SK-N-SH treated with all-trans-retinoic acid at 6 μM for 48 hours (cell line): ENCODE measurements around the gene DMRT3.

Experiments
- ATAC-seq: fragments of 200-7000 bp; cut with Tn5 transposase; 3 replicates; pipeline ENCODE4 v1.9.1; 2020; ENCODE audit warnings: mild to moderate bottlenecking, moderate library complexity
- ARNTL ChIP-seq: fragments of 450-650 bp; formaldehyde crosslinking; IDR thresholded peaks from 2 replicates; pipeline ENCODE4 v1.5.0; 2020; ENCODE audit warnings: low read depth, mild to moderate bottlenecking, moderate library complexity, borderline replicate concordance
- BACH2 ChIP-seq: fragments of 250-450 bp; sonication (Bioruptor Pico); IDR thresholded peaks from 2 replicates; pipeline ENCODE4 v1.9.0; 2021; ENCODE audit warnings: mild to moderate bottlenecking, borderline replicate concordance
- CREB5 ChIP-seq: fragments of 250-450 bp; sonication (Bioruptor Pico); IDR thresholded peaks from 2 replicates; pipeline ENCODE4 v1.5.1; 2020; ENCODE audit warnings: low read depth, mild to moderate bottlenecking, moderate library complexity
- CSRNP3 ChIP-seq: fragments of 250-450 bp; sonication (Bioruptor Pico); IDR thresholded peaks from 2 replicates; pipeline ENCODE4 v1.5.1; 2021; ENCODE audit warnings: mild to moderate bottlenecking, moderate library complexity
- ESRRG ChIP-seq: fragments of 250-450 bp; sonication (Bioruptor Pico); IDR thresholded peaks from 2 replicates; pipeline ENCODE4 v1.6.1; 2021; ENCODE audit warnings: mild to moderate bottlenecking
- GLIS3 ChIP-seq: fragments of 250-450 bp; sonication (Bioruptor Pico); IDR thresholded peaks from 2 replicates; pipeline ENCODE4 v1.5.0; 2020; ENCODE audit warnings: mild to moderate bottlenecking, moderate library complexity
- ISL1 ChIP-seq: fragments of 250-450 bp; sonication (Bioruptor Pico); IDR thresholded peaks from 2 replicates; pipeline ENCODE4 v2.1.2; 2022; ENCODE audit warnings: mild to moderate bottlenecking, moderate library complexity
- OSR1 ChIP-seq: fragments of 250-450 bp; sonication (Bioruptor Pico); IDR thresholded peaks from 2 replicates; pipeline ENCODE4 v1.8.0; 2022; ENCODE audit warnings: moderate library complexity, mild to moderate bottlenecking, inconsistent platforms
- PATZ1 ChIP-seq: fragments of 250-450 bp; sonication (Bioruptor Pico); IDR thresholded peaks from 2 replicates; pipeline ENCODE4 v1.8.0; 2020; ENCODE audit warnings: mild to moderate bottlenecking, moderate library complexity, borderline replicate concordance
- POU6F1 ChIP-seq: fragments of 250-450 bp; sonication (Bioruptor Pico); IDR thresholded peaks from 2 replicates; pipeline ENCODE4 v1.8.0; 2021; ENCODE audit warnings: low read depth, mild to moderate bottlenecking, moderate library complexity, borderline replicate concordance
- PPARA ChIP-seq: fragments of 250-450 bp; sonication (Bioruptor Pico); IDR thresholded peaks from 2 replicates; pipeline ENCODE4 v1.5.0; 2020; ENCODE audit warnings: mild to moderate bottlenecking, borderline replicate concordance
- RARB ChIP-seq: fragments of 250-450 bp; sonication (Bioruptor Pico); IDR thresholded peaks from 2 replicates; pipeline ENCODE4 v1.8.0; 2021; ENCODE audit warnings: mild to moderate bottlenecking, moderate library complexity
- SNAI2 ChIP-seq: fragments of 250-450 bp; sonication (Bioruptor Pico); IDR thresholded peaks from 2 replicates; pipeline ENCODE4 v1.5.0; 2020; ENCODE audit warnings: mild to moderate bottlenecking, moderate library complexity
- TCF4 ChIP-seq: fragments of 250-450 bp; sonication (Bioruptor Pico); IDR thresholded peaks from 2 replicates; pipeline ENCODE4 v1.8.0; 2021; ENCODE audit warnings: mild to moderate bottlenecking, moderate library complexity, borderline replicate concordance
- TOX ChIP-seq: fragments of 250-450 bp; sonication (Bioruptor Pico); IDR thresholded peaks from 2 replicates; pipeline ENCODE4 v1.8.0; 2021; ENCODE audit warnings: mild to moderate bottlenecking, moderate library complexity, borderline replicate concordance
- TSHZ2 ChIP-seq: fragments of 250-450 bp; sonication (Bioruptor Pico); IDR thresholded peaks from 2 replicates; pipeline ENCODE4 v1.5.0; 2020; ENCODE audit warnings: mild to moderate bottlenecking, moderate library complexity
- ZC3H10 ChIP-seq: fragments of 250-450 bp; sonication (Bioruptor Pico); IDR thresholded peaks from 2 replicates; pipeline ENCODE4 v1.5.1; 2021; ENCODE audit warnings: mild to moderate bottlenecking, moderate library complexity
- ZFP30 ChIP-seq: fragments of 450-650 bp; formaldehyde crosslinking; IDR thresholded peaks from 2 replicates; pipeline ENCODE4 v1.5.0; 2022; ENCODE audit warnings: mild to moderate bottlenecking, moderate library complexity
- ZNF565 ChIP-seq: fragments of 450-650 bp; formaldehyde crosslinking; conservative IDR thresholded peaks from 2 replicates; pipeline ENCODE4 v1.5.0; 2020; ENCODE audit warnings: low read depth, mild to moderate bottlenecking, moderate library complexity
- ZNF70 ChIP-seq: fragments of 450-650 bp; formaldehyde crosslinking; IDR thresholded peaks from 2 replicates; pipeline ENCODE4 v1.5.0; 2020; ENCODE audit warnings: mild to moderate bottlenecking, moderate library complexity
- ZNF8 ChIP-seq: fragments of 450-650 bp; formaldehyde crosslinking; IDR thresholded peaks from 2 replicates; pipeline ENCODE4 v1.5.0; 2020; ENCODE audit warnings: mild to moderate bottlenecking, moderate library complexity

The DMRT3 gene

GRCh38 chr9:980640-981039 lies 4.2 kb downstream of the DMRT3 start:
- ATAC-seq: no peak

GRCh38 chr9:981491-981898 lies 5.0 kb downstream of the DMRT3 start:
- ATAC-seq: no peak; the same call in 2 of the 3 replicates
- no peak for TF ChIP-seq ZC3H10
- TF ChIP-seq ARNTL: no peak
- TF ChIP-seq GLIS3 (CRISPR knock-in tag): no peak
- no peak for TF ChIP-seq POU6F1 (CRISPR knock-in tag)
- TF ChIP-seq TSHZ2: no peak
- TF ChIP-seq ZNF565 (CRISPR knock-in tag): no peak
- no peak for TF ChIP-seq TOX (CRISPR knock-in tag)
- TF ChIP-seq CSRNP3: no peak
- TF ChIP-seq PATZ1 (CRISPR knock-in tag): no peak
- TF ChIP-seq TCF4 (CRISPR knock-in tag): no peak
- no peak for TF ChIP-seq ESRRG (CRISPR knock-in tag)
- no peak for TF ChIP-seq RARB (CRISPR knock-in tag)

More at GRCh38 chr9:980640-981039, 4.2 kb downstream of the DMRT3 start:
- TF ChIP-seq ZNF8 (CRISPR knock-in tag) (no peak), BACH2 (CRISPR knock-in tag) (no peak)

- TF ChIP-seq ZC3H10 (no peak), ISL1 (CRISPR knock-in tag) (no peak), POU6F1 (CRISPR knock-in tag) (no peak), PPARA (CRISPR knock-in tag) (no peak), TSHZ2 (no peak), ARNTL (no peak), ZNF70 (CRISPR knock-in tag) (no peak), OSR1 (no peak), ZFP30 (CRISPR knock-in tag) (no peak), CREB5 (CRISPR knock-in tag) (no peak), ZNF565 (CRISPR knock-in tag) (no peak), TCF4 (CRISPR knock-in tag) (no peak), ZNF8 (CRISPR knock-in tag) (no peak), BACH2 (CRISPR knock-in tag) (no peak), ESRRG (CRISPR knock-in tag) (no peak), GLIS3 (CRISPR knock-in tag) (no peak), RARB (CRISPR knock-in tag) (no peak), SNAI2 (CRISPR knock-in tag) (no peak)
- no peak for ATAC-seq
Measured at GRCh38 chr9:982394-983230, 6.2 kb downstream of the DMRT3 start.
